NK-92 (cell line): ENCODE data around the gene CCT7.

Experiments
- DNase-seq: peaks from one replicate; lab custom pipeline; 2025; ENCODE audit not compliant: unreplicated experiment; lab: John Stamatoyannopoulos, UW

CCT7 gene

GRCh38 chr2:73292316-73292905 is 58.3 kb downstream of the CCT7 start:
- DNase-seq: no peak

- DNase-seq: no peak
These were observed 58.9 kb downstream of the CCT7 start for GRCh38 chr2:73292906-73293533.

GRCh38 chr2:73293534-73294171 is 59.5 kb downstream of the CCT7 start, which contains the start of gene EGR4:
EGR4 (minus strand) TSS chr2:73293548; CDS start chr2:73293317, 231 bp downstream.
- peak; percentile 35 for DNase-seq

- DNase-seq: no peak
These were observed 60.1 kb downstream of the CCT7 start for GRCh38 chr2:73294239-73294638.

- DNase-seq: no peak
These were observed 61.8 kb downstream of the CCT7 start for GRCh38 chr2:73295751-73296400.

- DNase-seq: no peak
These were observed 63.0 kb downstream of the CCT7 start for GRCh38 chr2:73297151-73297559.

GRCh38 chr2:73297586-73297985 is 63.5 kb downstream of the CCT7 start:
- DNase-seq: no peak

GRCh38 chr2:73300926-73301325 is 66.8 kb downstream of the CCT7 start:
- no peak for DNase-seq

- DNase-seq: no peak
These were observed 67.5 kb downstream of the CCT7 start for GRCh38 chr2:73301636-73302035.
